K562 (cell line): ENCODE measurements around the gene RFLNA. TPM values are rescaled to one million over a fixed set of nuclear protein-coding genes. Genes with fewer than 3 reads are reported as not detected.

Source experiments
- ATAC-seq: fragments of 200-7000 bp; cut with Tn5 transposase; 3 replicates; pipeline ENCODE4 v1.9.1; 2020; ENCODE audit warnings: moderate library complexity
- BruUV-seq: library from RNA; stranded (reverse); fragments of 400-500 nt; replicated peaks from 2 replicates; lab custom pipeline; 2021; lab: Mats Ljungman, UMichigan
- CTCF ChIA-PET: fragments of 300-600 bp; formaldehyde crosslinking; extraction: SDS; loops from one replicate; lab custom pipeline; 2021; ENCODE audit warnings: low intra/inter-chr PET ratio; lab: Yijun Ruan, JAX
- POLR2A ChIA-PET: fragments of 300-600, 350-650 bp; sonication (Branson Sonifier 250); formaldehyde crosslinking; extraction: SDS; loops from one replicate; lab custom pipeline; 2021; ENCODE audit warnings: antibody characterized with exemption, inconsistent platforms; lab: Yijun Ruan, JAX
- DNase-seq, 4 experiments: peaks; one replicate each; pipeline versions ENCODE4 v3.0.0 to v3.0.0-alpha.2; 2011 to 2018; ENCODE audit warnings: low spot score in 3 of 4, mixed read lengths in 3 of 4; ENCODE audit errors: extremely low read depth in 1 of 4
- FAIRE-seq: peaks from 2 replicates; lab custom pipeline; 2011; peaks lifted over from hg19 to GRCh38; lab: Jason Lieb, UNC
- H2AFZ ChIP-seq: 2 replicates; pipeline ENCODE4 v1.6.0; 2011; ENCODE audit warnings: low read depth, low read length, control low read depth, inconsistent platforms
- H3K27ac ChIP-seq: fragments of 200-600 bp; 3 replicates; pipeline ENCODE4 v1.8.0; 2011; ENCODE audit warnings: low read depth, mild to moderate bottlenecking, control low read depth, inconsistent platforms, low read length, moderate library complexity, mixed read lengths; ENCODE audit errors: extremely low read depth
- H3K27me3 ChIP-seq, 2 experiments: fragments of 300-600 bp in 1 of 2; 2 replicates in 1 of 2; 3 replicates in 1 of 2; pipeline versions ENCODE4 v1.6.0 to v1.8.0; 2011; ENCODE audit warnings: inconsistent platforms in 2 of 2, low read length in 2 of 2, mild to moderate bottlenecking in 1 of 2, mixed read lengths in 1 of 2, moderate library complexity in 1 of 2; ENCODE audit not compliant: control insufficient read depth in 2 of 2, insufficient read depth in 2 of 2
- H3K36me3 ChIP-seq: fragments of 300-600 bp; 3 replicates; pipeline ENCODE4 v1.8.0; 2011; ENCODE audit warnings: mild to moderate bottlenecking, low read length, inconsistent platforms; ENCODE audit not compliant: control insufficient read depth, insufficient read depth
- H3K4me1 ChIP-seq, 2 experiments: fragments of 200-600 bp in 1 of 2; replicated peaks in 1 of 2; 2 replicates in 1 of 2; 3 replicates in 1 of 2; pipeline versions ENCODE4 v1.5.1 to v1.8.0; 2011; ENCODE audit warnings: inconsistent platforms in 2 of 2, low read length in 2 of 2, mild to moderate bottlenecking in 1 of 2, mixed read lengths in 1 of 2, moderate library complexity in 1 of 2; ENCODE audit not compliant: control insufficient read depth in 2 of 2, insufficient read depth in 2 of 2
- H3K4me2 ChIP-seq: 2 replicates; pipeline ENCODE4 v1.6.1; 2011; ENCODE audit warnings: low read length, control low read depth, inconsistent platforms, mixed read lengths; ENCODE audit not compliant: insufficient read depth
- H3K4me3 ChIP-seq: fragments of 200-600 bp; sonication (generic), shearing (Covaris generic); 2 replicates; pipeline ENCODE4 v1.5.1; 2016; ENCODE audit warnings: control low read depth, inconsistent platforms
- H3K79me2 ChIP-seq: fragments of 200-600 bp; 3 replicates; pipeline ENCODE4 v1.8.0; 2011; ENCODE audit warnings: low read length, inconsistent platforms; ENCODE audit not compliant: control insufficient read depth, insufficient read depth
- H3K9ac ChIP-seq, 2 experiments: 2 replicates each; pipeline versions ENCODE4 v1.6.0 to v1.6.1; 2011; ENCODE audit warnings: low read depth in 2 of 2, low read length in 2 of 2, control low read depth in 1 of 2, inconsistent platforms in 1 of 2, mild to moderate bottlenecking in 1 of 2, mixed read lengths in 1 of 2; ENCODE audit not compliant: insufficient read depth in 1 of 2
- H3K9me1 ChIP-seq: one replicate; pipeline ENCODE4 v1.6.0; 2011; ENCODE audit warnings: inconsistent platforms, mild to moderate bottlenecking, low read length, moderate library complexity; ENCODE audit not compliant: control insufficient read depth, insufficient read depth
- H3K9me3 ChIP-seq: replicated peaks from 2 replicates; pipeline ENCODE4 v1.5.1; 2011; ENCODE audit warnings: low read depth, low read length, inconsistent platforms; ENCODE audit not compliant: control insufficient read depth, insufficient read depth
- H4K20me1 ChIP-seq: replicated peaks from 2 replicates; pipeline ENCODE4 v1.6.1; 2011; ENCODE audit warnings: low read length, inconsistent platforms, mixed read lengths; ENCODE audit not compliant: control insufficient read depth, insufficient read depth
- BCLAF1 ChIP-seq, 2 experiments: fragments of 450-650 bp in 1 of 2; IDR thresholded peaks; 2 replicates each; pipeline ENCODE4 v1.6.1; 2011 to 2017; ENCODE audit warnings: low read depth in 2 of 2, antibody characterized with exemption in 1 of 2, borderline replicate concordance in 1 of 2, low read length in 1 of 2, mild to moderate bottlenecking in 1 of 2, mixed read lengths in 1 of 2; ENCODE audit not compliant: control insufficient read depth in 1 of 2
- HSF4 ChIP-seq: fragments of 250-450 bp; sonication (Bioruptor Pico); IDR thresholded peaks from 2 replicates; pipeline ENCODE4 v2.1.2; 2022; ENCODE audit warnings: mild to moderate bottlenecking, moderate library complexity, borderline replicate concordance
- MAFG ChIP-seq: fragments of 450-650 bp; conservative IDR thresholded peaks from 2 replicates; pipeline ENCODE4 v1.6.1; 2016; ENCODE audit warnings: missing genetic modification characterization, missing compliant biosample characterization
- NFATC3 ChIP-seq: fragments of 450-650 bp; IDR thresholded peaks from 2 replicates; pipeline ENCODE4 v1.6.1; 2017; ENCODE audit warnings: mild to moderate bottlenecking
- POLR2B ChIP-seq: fragments of 450-650 bp; IDR thresholded peaks from 2 replicates; pipeline ENCODE4 v1.6.1; 2018; ENCODE audit warnings: low read depth; ENCODE audit not compliant: partially characterized antibody
- SIN3B ChIP-seq: fragments of 450-650 bp; IDR thresholded peaks from 2 replicates; pipeline ENCODE4 v1.6.1; 2017; ENCODE audit warnings: low read depth, mild to moderate bottlenecking, moderate library complexity
- SLC30A9 ChIP-seq: fragments of 250-450 bp; sonication (Bioruptor Pico); IDR thresholded peaks from 2 replicates; pipeline ENCODE4 v1.8.0; 2022; ENCODE audit warnings: mild to moderate bottlenecking, moderate library complexity
- TOE1 ChIP-seq, 2 experiments: fragments of 450-650 bp in 1 of 2; sonication (generic) in 1 of 2; formaldehyde crosslinking in 1 of 2; IDR thresholded peaks; 2 replicates each; pipeline versions ENCODE4 v1.7.1 to v1.8.0; 2016 to 2022; ENCODE audit warnings: borderline replicate concordance in 2 of 2, mild to moderate bottlenecking in 2 of 2, antibody characterized with exemption in 1 of 2, inconsistent platforms in 1 of 2, low read depth in 1 of 2, missing genetic modification reagents in 1 of 2, moderate library complexity in 1 of 2
- ZNF57 ChIP-seq: fragments of 450-650 bp; formaldehyde crosslinking; IDR thresholded peaks from 2 replicates; pipeline ENCODE4 v1.4.0; 2020; ENCODE audit warnings: mild to moderate bottlenecking, moderate library complexity
- ZNF586 ChIP-seq: fragments of 450-650 bp; formaldehyde crosslinking; conservative IDR thresholded peaks from 2 replicates; pipeline ENCODE4 v1.4.0; 2020; ENCODE audit warnings: mild to moderate bottlenecking, moderate library complexity
- ZNF592 ChIP-seq: fragments of 450-650 bp; IDR thresholded peaks from 2 replicates; pipeline ENCODE4 v1.6.1; 2017; ENCODE audit warnings: antibody characterized with exemption, mild to moderate bottlenecking
- WGBS: fragments of 100-300 bp; shearing (Covaris generic); methylation state at CpG from one replicate; pipeline ENCODE4 v1.1.6; 2016; ENCODE audit warnings: low coverage, mixed read lengths; ENCODE audit not compliant: insufficient coverage; ENCODE audit errors: missing lambda C conversion rate; 5-methylcytosine and 5-hydroxymethylcytosine counted together
- in situ Hi-C: fragments of 300-500 bp; cut with MboI; formaldehyde crosslinking; loops from 4 replicates; pipeline ENCODE4 v1.15.0; 2018; ENCODE audit warnings: inconsistent platforms, mixed read lengths
- intact Hi-C: fragments of 100-400 bp; cut with micrococcal nuclease; formaldehyde crosslinking; loops from 2 replicates; pipeline ENCODE4 v1.14.2; 2022
- polyA plus RNA-seq, 8 experiments: library from polyadenylated mRNA; depleted of rRNA in 4 of 8; stranded (reverse) in 5 of 8; unstranded in 3 of 8; fragments of >200 nt; fragmentation: Nextera tagmentation in 2 of 8; fragmentation: Illumina TruSeq in 1 of 8; extraction: Ambion mirVana in 2 of 8; extraction: Trizol in 1 of 8; gene quantifications; 2 replicates each; pipeline versions ENCODE4 v1.2.1 to v1.2.3, GENCODE V29; 2011 to 2014; ENCODE audit warnings: inconsistent platforms in 1 of 8, missing spikeins in 1 of 8
- total RNA-seq, 7 experiments: library from RNA; depleted of rRNA in 6 of 7; stranded (reverse); fragments of >200 nt in 6 of 7; fragmentation: Illumina TruSeq in 2 of 7; extraction: Trizol in 2 of 7; gene quantifications; 2 replicates each; pipeline versions ENCODE4 v1.2.1 to v1.2.3, GENCODE V29; 2011 to 2021; ENCODE audit warnings: low replicate concordance in 1 of 7

The RFLNA gene
- total and polyA plus RNA-seq, 9 of the 15 experiments (the other 6 are each of a cell fraction or from before 2014, with no cell fraction given): not detected

DNA sequence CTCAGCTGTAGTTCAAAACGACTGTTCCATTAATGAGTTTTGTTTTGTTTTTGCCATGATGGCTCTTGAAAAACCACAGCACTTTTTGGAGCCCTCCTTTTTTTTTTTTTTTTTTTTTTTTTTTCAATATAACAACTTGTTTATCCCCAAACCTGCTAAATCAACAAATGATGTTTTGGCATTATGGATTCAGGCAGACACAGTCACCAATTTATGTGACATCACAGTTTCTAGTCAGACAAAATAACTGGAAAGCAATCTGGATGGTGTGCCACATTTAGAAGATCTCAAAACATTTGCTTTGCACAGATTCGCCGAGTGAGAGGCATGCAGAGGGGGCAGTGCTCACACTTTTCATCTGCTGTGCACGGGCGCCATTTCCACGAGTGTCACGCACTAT, 7.9 kb upstream of the RFLNA start (continued):
- no peak for TF ChIP-seq BCLAF1 (IDR thresholded peaks at IDR 0.05; ENCODE audit: borderline replicate concordance in 1 of 2, control insufficient read depth in 1 of 2, low read depth in 2 of 2, low read length in 1 of 2)

- Histone ChIP-seq H3K79me2 (no peaks in the 10 kb centered on the region), H4K20me1 (peaks cover 5% of the 10 kb centered on the region; the same call in 1 of the 2 replicates), H3K4me1 (peaks cover 0 to 4% of the 10 kb centered on the region in 2 experiments; a peak in 1 of 5 replicates), H3K36me3 (no peaks in the 10 kb centered on the region), H3K4me2 (no peak overlapping the region), H3K4me3 (no peak overlapping the region), H3K27ac (no peak overlapping the region), H3K9ac (peak overlapping the region in 1 of 2 experiments; percentile 73; a peak in 1 of 4 replicates), H3K9me3 (no peaks in the 10 kb centered on the region), H3K27me3 (peaks cover 36 to 76% of the 10 kb centered on the region in 2 experiments), H2AFZ (no peak overlapping the region), H3K9me1 (no peaks in the 10 kb centered on the region)
- BruUV-seq: no TSS peak
- POLR2A ChIA-PET: interaction anchor here (0.6 to 0.8 kb wide), 4 partner anchors 8 to 260 kb away, joined by 3 read pairs; no protein-coding TSS in a partner anchor
- intact Hi-C loops: no loop called here
- ATAC-seq (peak; percentile 59), DNase-seq (no peak), FAIRE-seq (no peak)
- in situ Hi-C loops: no loop called here
- CTCF ChIA-PET: no interaction called here
- WGBS: 7% methylated on average over 20 of the region's 21 CpGs
- no peak for TF ChIP-seq POLR2B
- TF ChIP-seq ZNF592: no peak
- TF ChIP-seq SLC30A9 (CRISPR knock-in tag): no peak
- no peak for TF ChIP-seq ZNF586
- TF ChIP-seq HSF4 (CRISPR knock-in tag): no peak
- TF ChIP-seq ZNF57 (CRISPR knock-in tag): no peak
- TF ChIP-seq TOE1 (IDR thresholded peaks at IDR 0.05; ENCODE audit: borderline replicate concordance): no peak
- no peak for TF ChIP-seq TOE1 (CRISPR knock-in tag; IDR thresholded peaks at IDR 0.05; ENCODE audit: borderline replicate concordance, low read depth)
- peak; percentile 92 for TF ChIP-seq MAFG
- no peak for TF ChIP-seq SIN3B
- no peak for TF ChIP-seq NFATC3
Observed at GRCh38 chr12:124289634-124290600, 5.0 kb upstream of the RFLNA start.
